Activated CD4-positive, CD25-positive, alpha-beta regulatory T cell treated with anti-CD3 and anti-CD28 coated beads, Interleukin-2, amount 50 U/mL, for 72 hours (primary cell): ENCODE data around the gene IQUB.
A peak's percentile ranks its signal among the peaks of the same experiment; 100 is the strongest.
"Not testable (repeated sequence)": the region's sequence is repeated elsewhere in the genome, so short reads cannot be mapped to it uniquely, and the experiment has no call there.

Experiments
- DNase-seq: peaks from one replicate; pipeline ENCODE4 v3.0.0; 2021

The IQUB gene

GRCh38 chr7:123538897-123539296 is 4.5 kb upstream of the IQUB start:
- no peak for DNase-seq

GRCh38 chr7:123538189-123538714 is 3.9 kb upstream of the IQUB start:
- DNase-seq = no peak

GRCh38 chr7:123537026-123537642 is 2.7 kb upstream of the IQUB start:
- no peak for DNase-seq

- no peak for DNase-seq
These were observed 1.1 kb upstream of the IQUB start for GRCh38 chr7:123535517-123535916.

- peak; percentile 36 for DNase-seq
These were observed 439 bp downstream of the IQUB start for GRCh38 chr7:123533929-123534382.

GRCh38 chr7:123533553-123533917 is 860 bp downstream of the IQUB start:
- DNase-seq = no peak

GRCh38 chr7:123532788-123533552 is 1.4 kb downstream of the IQUB start:
- DNase-seq = peak; percentile 49

- not testable (repeated sequence) for DNase-seq
These were observed 2.1 kb downstream of the IQUB start for GRCh38 chr7:123532343-123532742.

- not testable (repeated sequence) for DNase-seq
These were observed 4.3 kb downstream of the IQUB start for GRCh38 chr7:123530035-123530591.

GRCh38 chr7:123528265-123528664 is 6.1 kb downstream of the IQUB start:
- DNase-seq = no peak

GRCh38 chr7:123527712-123528225 is 6.6 kb downstream of the IQUB start:
- DNase-seq = not testable (repeated sequence)

GRCh38 chr7:123526533-123526932 is 7.9 kb downstream of the IQUB start:
- DNase-seq = not testable (repeated sequence)

GRCh38 chr7:123522066-123522465 is 12.3 kb downstream of the IQUB start:
- no peak for DNase-seq

- DNase-seq = no peak
These were observed 29.2 kb downstream of the IQUB start for GRCh38 chr7:123505221-123505620.

GRCh38 chr7:123502201-123502600 is 32.2 kb downstream of the IQUB start:
- no peak for DNase-seq

GRCh38 chr7:123500878-123501489 is 33.4 kb downstream of the IQUB start:
- no peak for DNase-seq

GRCh38 chr7:123499211-123499970 is 35.0 kb downstream of the IQUB start:
- DNase-seq = no peak

- DNase-seq = no peak
These were observed 35.8 kb downstream of the IQUB start for GRCh38 chr7:123498601-123499000.

GRCh38 chr7:123498031-123498430 is 36.4 kb downstream of the IQUB start:
- no peak for DNase-seq

GRCh38 chr7:123494193-123494796 is 40.1 kb downstream of the IQUB start:
- no peak for DNase-seq

GRCh38 chr7:123492485-123492884 is 41.9 kb downstream of the IQUB start:
- no peak for DNase-seq

GRCh38 chr7:123485721-123486120 is 48.7 kb downstream of the IQUB start:
- no peak for DNase-seq
